Ectodermal cell (in vitro differentiated cells): ENCODE data around the gene SLC8A1.

Experiments
- H3K27ac ChIP-seq: 2 replicates; pipeline ENCODE4 v1.7.0; 2013; ENCODE audit warnings: mild to moderate bottlenecking, low read depth, low read length; ENCODE audit not compliant: insufficient read depth, poor library complexity, severe bottlenecking
- H3K27me3 ChIP-seq: 2 replicates; pipeline ENCODE4 v1.7.0; 2013; ENCODE audit warnings: mild to moderate bottlenecking, low read length; ENCODE audit not compliant: insufficient read depth, control insufficient read depth, poor library complexity, severe bottlenecking
- H3K36me3 ChIP-seq: one replicate; pipeline ENCODE4 v1.7.0; 2013; ENCODE audit warnings: low read length; ENCODE audit not compliant: control insufficient read depth, insufficient read depth
- H3K4me1 ChIP-seq: one replicate; pipeline ENCODE4 v1.7.0; 2013; ENCODE audit warnings: low read length; ENCODE audit not compliant: control insufficient read depth, insufficient read depth
- H3K4me3 ChIP-seq: 2 replicates; pipeline ENCODE4 v1.7.0; 2013; ENCODE audit warnings: low read depth, low read length, control low read depth; ENCODE audit not compliant: insufficient read depth
- H3K9me3 ChIP-seq: 2 replicates; pipeline ENCODE4 v1.7.0; 2013; ENCODE audit warnings: mild to moderate bottlenecking, low read length, moderate library complexity; ENCODE audit not compliant: control insufficient read depth
- WGBS, 2 experiments: methylation state at CpG; one replicate each; pipeline ENCODE4 v1.1.7; 2013; ENCODE audit warnings: missing lambda C conversion rate in 2 of 2; 5-methylcytosine and 5-hydroxymethylcytosine counted together

Gene SLC8A1

GRCh38 chr2:40049781-40050180, 402.1 kb downstream of the SLC8A1 start:
- Histone ChIP-seq H3K27ac (no peak overlapping the region), H3K4me1 (no peaks in the 10 kb centered on the region), H3K4me3 (no peak overlapping the region), H3K36me3 (no peaks in the 10 kb centered on the region), H3K9me3 (no peaks in the 10 kb centered on the region), H3K27me3 (no peaks in the 10 kb centered on the region)
- WGBS, 2 experiments: 87 to 93% methylated on average over 1 of the region's 1 CpG

- Histone ChIP-seq H3K36me3 (no peaks in the 10 kb centered on the region), H3K9me3 (no peaks in the 10 kb centered on the region), H3K4me1 (no peaks in the 10 kb centered on the region), H3K27me3 (no peaks in the 10 kb centered on the region), H3K4me3 (no peak overlapping the region), H3K27ac (no peak overlapping the region)
- WGBS, 2 experiments: 89 to 91% methylated on average over 1 of the region's 1 CpG
Observed at GRCh38 chr2:40048506-40048905, 403.4 kb downstream of the SLC8A1 start.

- WGBS, 2 experiments: 96 to 99% methylated on average over 3 of the region's 3 CpGs
- Histone ChIP-seq H3K27me3 (no peaks in the 10 kb centered on the region), H3K36me3 (no peaks in the 10 kb centered on the region), H3K4me1 (no peaks in the 10 kb centered on the region), H3K4me3 (no peak overlapping the region), H3K27ac (no peak overlapping the region), H3K9me3 (no peaks in the 10 kb centered on the region)
Observed at GRCh38 chr2:40047406-40047805, 404.5 kb downstream of the SLC8A1 start.
